Activated CD8-positive, alpha-beta memory T cell treated with anti-CD3 and anti-CD28 coated beads for 4 hours (primary cell): ENCODE measurements around the gene ERBB4.

Experiments used
- DNase-seq, 2 donors: peaks; one replicate each; pipeline ENCODE4 v3.0.0-alpha.2; 2020; ENCODE audit warnings: low read depth in 2 of 2

Gene ERBB4

GRCh38 chr2:211469664-211470059, 1068.9 kb downstream of the ERBB4 start:
- no peak for DNase-seq

- no peak for DNase-seq
Measured at GRCh38 chr2:211468877-211469663, 1069.5 kb downstream of the ERBB4 start.

- DNase-seq, result no peak
Measured at GRCh38 chr2:211468217-211468616, 1070.4 kb downstream of the ERBB4 start.

GRCh38 chr2:211463397-211463796, 1075.2 kb downstream of the ERBB4 start:
- DNase-seq, result no peak

- DNase-seq, result no peak
Measured at GRCh38 chr2:211458974-211459373, 1079.6 kb downstream of the ERBB4 start.

GRCh38 chr2:211457325-211457724, 1081.3 kb downstream of the ERBB4 start:
- no peak for DNase-seq

GRCh38 chr2:211455216-211455841, 1083.3 kb downstream of the ERBB4 start:
- DNase-seq, result no peak

GRCh38 chr2:211454679-211455078, 1083.9 kb downstream of the ERBB4 start:
- DNase-seq, result no peak

- no peak for DNase-seq
Measured at GRCh38 chr2:211453311-211453887, 1085.2 kb downstream of the ERBB4 start.

GRCh38 chr2:211451642-211452041, 1087.0 kb downstream of the ERBB4 start:
- no peak for DNase-seq

GRCh38 chr2:211449819-211450218, 1088.8 kb downstream of the ERBB4 start:
- DNase-seq, result no peak

GRCh38 chr2:211447548-211447947, 1091.1 kb downstream of the ERBB4 start:
- DNase-seq, result no peak

- no peak for DNase-seq
Measured at GRCh38 chr2:211440107-211440506, 1098.5 kb downstream of the ERBB4 start.

GRCh38 chr2:211439011-211439410, 1099.6 kb downstream of the ERBB4 start:
- no peak for DNase-seq

- DNase-seq, result no peak
Measured at GRCh38 chr2:211437396-211437795, 1101.2 kb downstream of the ERBB4 start.

GRCh38 chr2:211436182-211436581, 1102.4 kb downstream of the ERBB4 start:
- no peak for DNase-seq

- DNase-seq, result no peak
Measured at GRCh38 chr2:211435331-211435730, 1103.3 kb downstream of the ERBB4 start.

GRCh38 chr2:211434773-211435172, 1103.8 kb downstream of the ERBB4 start:
- no peak for DNase-seq

GRCh38 chr2:211429256-211429920, 1109.2 kb downstream of the ERBB4 start:
- no peak for DNase-seq

- no peak for DNase-seq
Measured at GRCh38 chr2:211426240-211426639, 1112.4 kb downstream of the ERBB4 start.

- DNase-seq, result no peak
Measured at GRCh38 chr2:211423018-211423417, 1115.6 kb downstream of the ERBB4 start.

GRCh38 chr2:211417544-211417943, 1121.1 kb downstream of the ERBB4 start:
- no peak for DNase-seq

GRCh38 chr2:211416373-211416772, 1122.2 kb downstream of the ERBB4 start:
- no peak for DNase-seq
